A549 (cell line): Measurements from ENCODE around the gene URB2.

Experiments
- CHD4 ChIP-seq: fragments of 200-600 bp; sonication (generic); IDR thresholded peaks from 2 replicates; pipeline ENCODE4 v1.6.1; 2016; ENCODE audit warnings: antibody characterized with exemption, mild to moderate bottlenecking, borderline replicate concordance
- POLR2A ChIP-seq: IDR thresholded peaks from 2 replicates; pipeline ENCODE4 v1.6.1; 2012; ENCODE audit warnings: mild to moderate bottlenecking, low read length
- RNF2 ChIP-seq: fragments of 200-600 bp; sonication (generic); IDR thresholded peaks from 2 replicates; pipeline ENCODE4 v1.6.1; 2016; ENCODE audit warnings: low read depth, mild to moderate bottlenecking, antibody characterized with exemption, moderate library complexity, borderline replicate concordance
- TF ChIP-seq, protein P1 (sequence below): fragments of 200-600 bp; sonication (generic); IDR thresholded peaks from 2 replicates; pipeline ENCODE4 v1.6.1; 2016; ENCODE audit warnings: antibody characterized with exemption, mild to moderate bottlenecking, moderate library complexity
- TF ChIP-seq, protein P2 (sequence below): fragments of 150-350 bp; IDR thresholded peaks from 2 replicates; pipeline ENCODE4 v1.6.1; 2014; ENCODE audit warnings: low read depth, mild to moderate bottlenecking, low read length
- TF ChIP-seq, protein P3 (sequence below): fragments of >200 bp; sonication (Bioruptor Twin); formaldehyde crosslinking; IDR thresholded peaks from 3 replicates; pipeline ENCODE4 v1.6.1; 2016
- TF ChIP-seq, protein P4 (sequence below): fragments of >200 bp; sonication (Bioruptor Twin); formaldehyde crosslinking; IDR thresholded peaks from 3 replicates; pipeline ENCODE4 v1.5.1; 2016

DNA sequence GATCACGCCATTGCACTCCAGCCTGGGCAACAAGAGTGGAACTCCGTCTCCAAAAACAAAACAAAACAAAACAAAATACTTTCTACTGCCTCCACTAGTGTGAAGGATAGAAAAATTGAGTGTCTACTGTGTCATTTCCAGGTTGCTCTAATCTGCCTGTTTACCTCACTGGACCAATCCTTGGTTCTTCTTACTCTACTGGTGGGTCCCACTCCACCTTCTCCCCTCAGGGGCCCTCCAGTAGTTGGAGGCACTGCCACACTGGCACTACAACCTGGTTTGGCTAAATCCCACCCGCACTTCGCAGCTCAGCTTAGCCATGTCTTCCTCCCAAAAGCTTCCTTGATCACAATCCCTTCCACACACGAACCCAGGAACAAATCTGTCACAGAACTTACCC, 2.8 kb upstream of the URB2 start:
- TF ChIP-seq, protein P1, sequence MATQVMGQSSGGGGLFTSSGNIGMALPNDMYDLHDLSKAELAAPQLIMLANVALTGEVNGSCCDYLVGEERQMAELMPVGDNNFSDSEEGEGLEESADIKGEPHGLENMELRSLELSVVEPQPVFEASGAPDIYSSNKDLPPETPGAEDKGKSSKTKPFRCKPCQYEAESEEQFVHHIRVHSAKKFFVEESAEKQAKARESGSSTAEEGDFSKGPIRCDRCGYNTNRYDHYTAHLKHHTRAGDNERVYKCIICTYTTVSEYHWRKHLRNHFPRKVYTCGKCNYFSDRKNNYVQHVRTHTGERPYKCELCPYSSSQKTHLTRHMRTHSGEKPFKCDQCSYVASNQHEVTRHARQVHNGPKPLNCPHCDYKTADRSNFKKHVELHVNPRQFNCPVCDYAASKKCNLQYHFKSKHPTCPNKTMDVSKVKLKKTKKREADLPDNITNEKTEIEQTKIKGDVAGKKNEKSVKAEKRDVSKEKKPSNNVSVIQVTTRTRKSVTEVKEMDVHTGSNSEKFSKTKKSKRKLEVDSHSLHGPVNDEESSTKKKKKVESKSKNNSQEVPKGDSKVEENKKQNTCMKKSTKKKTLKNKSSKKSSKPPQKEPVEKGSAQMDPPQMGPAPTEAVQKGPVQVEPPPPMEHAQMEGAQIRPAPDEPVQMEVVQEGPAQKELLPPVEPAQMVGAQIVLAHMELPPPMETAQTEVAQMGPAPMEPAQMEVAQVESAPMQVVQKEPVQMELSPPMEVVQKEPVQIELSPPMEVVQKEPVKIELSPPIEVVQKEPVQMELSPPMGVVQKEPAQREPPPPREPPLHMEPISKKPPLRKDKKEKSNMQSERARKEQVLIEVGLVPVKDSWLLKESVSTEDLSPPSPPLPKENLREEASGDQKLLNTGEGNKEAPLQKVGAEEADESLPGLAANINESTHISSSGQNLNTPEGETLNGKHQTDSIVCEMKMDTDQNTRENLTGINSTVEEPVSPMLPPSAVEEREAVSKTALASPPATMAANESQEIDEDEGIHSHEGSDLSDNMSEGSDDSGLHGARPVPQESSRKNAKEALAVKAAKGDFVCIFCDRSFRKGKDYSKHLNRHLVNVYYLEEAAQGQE = no peak
- TF ChIP-seq RNF2 = no peak
- TF ChIP-seq POLR2A = no peak
- TF ChIP-seq, protein P2, sequence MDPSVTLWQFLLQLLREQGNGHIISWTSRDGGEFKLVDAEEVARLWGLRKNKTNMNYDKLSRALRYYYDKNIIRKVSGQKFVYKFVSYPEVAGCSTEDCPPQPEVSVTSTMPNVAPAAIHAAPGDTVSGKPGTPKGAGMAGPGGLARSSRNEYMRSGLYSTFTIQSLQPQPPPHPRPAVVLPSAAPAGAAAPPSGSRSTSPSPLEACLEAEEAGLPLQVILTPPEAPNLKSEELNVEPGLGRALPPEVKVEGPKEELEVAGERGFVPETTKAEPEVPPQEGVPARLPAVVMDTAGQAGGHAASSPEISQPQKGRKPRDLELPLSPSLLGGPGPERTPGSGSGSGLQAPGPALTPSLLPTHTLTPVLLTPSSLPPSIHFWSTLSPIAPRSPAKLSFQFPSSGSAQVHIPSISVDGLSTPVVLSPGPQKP = no peak
- TF ChIP-seq, protein P3, sequence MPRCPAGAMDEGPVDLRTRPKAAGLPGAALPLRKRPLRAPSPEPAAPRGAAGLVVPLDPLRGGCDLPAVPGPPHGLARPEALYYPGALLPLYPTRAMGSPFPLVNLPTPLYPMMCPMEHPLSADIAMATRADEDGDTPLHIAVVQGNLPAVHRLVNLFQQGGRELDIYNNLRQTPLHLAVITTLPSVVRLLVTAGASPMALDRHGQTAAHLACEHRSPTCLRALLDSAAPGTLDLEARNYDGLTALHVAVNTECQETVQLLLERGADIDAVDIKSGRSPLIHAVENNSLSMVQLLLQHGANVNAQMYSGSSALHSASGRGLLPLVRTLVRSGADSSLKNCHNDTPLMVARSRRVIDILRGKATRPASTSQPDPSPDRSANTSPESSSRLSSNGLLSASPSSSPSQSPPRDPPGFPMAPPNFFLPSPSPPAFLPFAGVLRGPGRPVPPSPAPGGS = no peak
- TF ChIP-seq, protein P4, sequence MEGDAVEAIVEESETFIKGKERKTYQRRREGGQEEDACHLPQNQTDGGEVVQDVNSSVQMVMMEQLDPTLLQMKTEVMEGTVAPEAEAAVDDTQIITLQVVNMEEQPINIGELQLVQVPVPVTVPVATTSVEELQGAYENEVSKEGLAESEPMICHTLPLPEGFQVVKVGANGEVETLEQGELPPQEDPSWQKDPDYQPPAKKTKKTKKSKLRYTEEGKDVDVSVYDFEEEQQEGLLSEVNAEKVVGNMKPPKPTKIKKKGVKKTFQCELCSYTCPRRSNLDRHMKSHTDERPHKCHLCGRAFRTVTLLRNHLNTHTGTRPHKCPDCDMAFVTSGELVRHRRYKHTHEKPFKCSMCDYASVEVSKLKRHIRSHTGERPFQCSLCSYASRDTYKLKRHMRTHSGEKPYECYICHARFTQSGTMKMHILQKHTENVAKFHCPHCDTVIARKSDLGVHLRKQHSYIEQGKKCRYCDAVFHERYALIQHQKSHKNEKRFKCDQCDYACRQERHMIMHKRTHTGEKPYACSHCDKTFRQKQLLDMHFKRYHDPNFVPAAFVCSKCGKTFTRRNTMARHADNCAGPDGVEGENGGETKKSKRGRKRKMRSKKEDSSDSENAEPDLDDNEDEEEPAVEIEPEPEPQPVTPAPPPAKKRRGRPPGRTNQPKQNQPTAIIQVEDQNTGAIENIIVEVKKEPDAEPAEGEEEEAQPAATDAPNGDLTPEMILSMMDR = no peak
- no peak for TF ChIP-seq CHD4
